A549 (cell line): ENCODE data around the gene OTUD3. TPM values are rescaled to one million over a fixed set of nuclear protein-coding genes. Genes with fewer than 3 reads are reported as not detected.

Experiments used
- ATAC-seq, 2 experiments: fragments of 200-7000 bp in 1 of 2; fragments of >200 bp in 1 of 2; cut with Nextera tagmentation in 1 of 2; cut with Tn5 transposase in 1 of 2; 3 replicates each; pipeline versions ENCODE4 v1.8.0 to v1.9.1; 2018 to 2020; ENCODE audit warnings: mild to moderate bottlenecking in 1 of 2, moderate library complexity in 1 of 2
- CTCF ChIA-PET: fragments of 300-600 bp; sonication (Branson Sonifier 250); formaldehyde crosslinking; extraction: SDS; loops from one replicate; lab custom pipeline; 2021; ENCODE audit warnings: antibody characterized with exemption, inconsistent platforms; lab: Yijun Ruan, JAX
- POLR2A ChIA-PET: fragments of 350-600 bp; formaldehyde crosslinking; extraction: SDS; loops from one replicate; lab custom pipeline; 2021; ENCODE audit warnings: antibody characterized with exemption, inconsistent platforms; lab: Yijun Ruan, JAX
- DNase-seq, 2 experiments: peaks; one replicate each; pipeline versions ENCODE4 v3.0.0 to v3.0.0-alpha.2; 2011 to 2016; ENCODE audit warnings: low read depth in 1 of 2, low spot score in 1 of 2
- FAIRE-seq: peaks from 2 replicates; lab custom pipeline; 2011; peaks lifted over from hg19 to GRCh38; lab: Jason Lieb, UNC
- H3K27ac ChIP-seq, 2 experiments: fragments of >200 bp; sonication (Bioruptor Twin); formaldehyde crosslinking; 3 replicates each; pipeline ENCODE4 v1.5.1; 2016 to 2017
- H3K4me1 ChIP-seq: fragments of >200 bp; sonication (Bioruptor Twin); formaldehyde crosslinking; 3 replicates; pipeline ENCODE4 v1.6.1; 2016
- H3K4me2 ChIP-seq: fragments of >200 bp; sonication (Bioruptor Twin); formaldehyde crosslinking; 3 replicates; pipeline ENCODE4 v1.6.1; 2016
- H3K4me3 ChIP-seq: fragments of >200 bp; sonication (Bioruptor Twin); formaldehyde crosslinking; 3 replicates; pipeline ENCODE4 v1.5.1; 2016
- H3K9me3 ChIP-seq: fragments of >200 bp; sonication (Bioruptor Twin); formaldehyde crosslinking; 3 replicates; pipeline ENCODE4 v1.6.1; 2016
- CBX8 ChIP-seq: fragments of 200-600 bp; sonication (generic); IDR thresholded peaks from 2 replicates; pipeline ENCODE4 v1.6.1; 2016
- CHD2 ChIP-seq: fragments of 150-350 bp; IDR thresholded peaks from 2 replicates; pipeline ENCODE4 v1.6.1; 2014; ENCODE audit warnings: low read length; ENCODE audit not compliant: partially characterized antibody
- EHMT2 ChIP-seq: fragments of 200-600 bp; sonication (generic); IDR thresholded peaks from 2 replicates; pipeline ENCODE4 v1.6.1; 2016; ENCODE audit warnings: antibody characterized with exemption, low read depth, mild to moderate bottlenecking, moderate library complexity
- FOSL2 ChIP-seq, 2 experiments: fragments of 450-650 bp in 1 of 2; fragments of >200 bp in 1 of 2; sonication (Bioruptor Twin) in 1 of 2; formaldehyde crosslinking; IDR thresholded peaks; 2 replicates each; pipeline versions ENCODE4 v1.5.0 to v1.6.1; 2016 to 2020; ENCODE audit warnings: mild to moderate bottlenecking in 1 of 2, moderate library complexity in 1 of 2
- GATA3 ChIP-seq: IDR thresholded peaks from 2 replicates; pipeline ENCODE4 v1.6.1; 2012; ENCODE audit warnings: borderline replicate concordance
- HOXA7 ChIP-seq: fragments of 250-450 bp; sonication (Bioruptor Pico); IDR thresholded peaks from 2 replicates; pipeline ENCODE4 v1.5.0; 2020; ENCODE audit warnings: mild to moderate bottlenecking, moderate library complexity
- HOXB13 ChIP-seq: fragments of 250-450 bp; sonication (Bioruptor Pico); IDR thresholded peaks from 2 replicates; pipeline ENCODE4 v1.5.0; 2020; ENCODE audit warnings: low read depth, mild to moderate bottlenecking, moderate library complexity
- HOXB5 ChIP-seq: fragments of 250-450 bp; sonication (Bioruptor Pico); IDR thresholded peaks from 2 replicates; pipeline ENCODE4 v1.5.0; 2020; ENCODE audit warnings: mild to moderate bottlenecking, moderate library complexity
- JUN ChIP-seq, 2 experiments: fragments of >200 bp; sonication (Bioruptor Twin); formaldehyde crosslinking; IDR thresholded peaks; 2 replicates in 1 of 2; 3 replicates in 1 of 2; pipeline ENCODE4 v1.6.1; 2016 to 2017
- JUNB ChIP-seq: fragments of >200 bp; sonication (Bioruptor Twin); formaldehyde crosslinking; IDR thresholded peaks from 2 replicates; pipeline ENCODE4 v1.6.1; 2016
- KDM1A ChIP-seq: fragments of 200-600 bp; sonication (generic); IDR thresholded peaks from 2 replicates; pipeline ENCODE4 v1.6.1; 2016; ENCODE audit warnings: low read depth, mild to moderate bottlenecking
- KDM5A ChIP-seq: fragments of 200-600 bp; sonication (generic); IDR thresholded peaks from 2 replicates; pipeline ENCODE4 v1.6.1; 2016; ENCODE audit warnings: antibody characterized with exemption, mild to moderate bottlenecking
- NR3C1 ChIP-seq: fragments of >200 bp; sonication (Bioruptor Twin); formaldehyde crosslinking; IDR thresholded peaks from 3 replicates; pipeline ENCODE4 v1.6.1; 2017
- POLR2AphosphoS2 ChIP-seq: conservative IDR thresholded peaks from 2 replicates; pipeline ENCODE4 v1.6.1; 2012; ENCODE audit warnings: low read length, improper control_type of control experiment, inconsistent platforms
- RAD21 ChIP-seq, 2 experiments: fragments of >200 bp in 1 of 2; sonication (Bioruptor Twin) in 1 of 2; formaldehyde crosslinking in 1 of 2; IDR thresholded peaks in 1 of 2; conservative IDR thresholded peaks in 1 of 2; 2 replicates in 1 of 2; 3 replicates in 1 of 2; pipeline ENCODE4 v1.6.1; 2012 to 2018; ENCODE audit warnings: inconsistent platforms in 1 of 2
- RCOR1 ChIP-seq: fragments of 150-350 bp; IDR thresholded peaks from 2 replicates; pipeline ENCODE4 v1.6.1; 2014; ENCODE audit warnings: antibody characterized with exemption, low read length, low read depth
- TFCP2L1 ChIP-seq: fragments of 250-450 bp; sonication (Bioruptor Pico); IDR thresholded peaks from 2 replicates; pipeline ENCODE4 v1.5.0; 2021; ENCODE audit warnings: mild to moderate bottlenecking
- ZFP36 ChIP-seq: fragments of 450-650 bp; IDR thresholded peaks from 2 replicates; pipeline ENCODE4 v1.6.1; 2014; ENCODE audit warnings: borderline replicate concordance; ENCODE audit not compliant: partially characterized antibody
- ZSCAN20 ChIP-seq: fragments of 250-450 bp; sonication (Bioruptor Pico); IDR thresholded peaks from 2 replicates; pipeline ENCODE4 v1.8.0; 2022; ENCODE audit warnings: mild to moderate bottlenecking, moderate library complexity
- WGBS: methylation state at CpG from one replicate; pipeline ENCODE4 v1.1.6; 2017; ENCODE audit errors: missing lambda C conversion rate; 5-methylcytosine and 5-hydroxymethylcytosine counted together
- polyA plus RNA-seq, 4 experiments: library from polyadenylated mRNA; depleted of rRNA in 3 of 4; stranded (reverse); fragments of >200 nt; fragmentation: RNase III in 1 of 4; extraction: RNeasy Plus Mini Kit Qiagen cat#74134 plus additional on column Dnase treatment in 1 of 4; gene quantifications; 2 replicates in 3 of 4; 3 replicates in 1 of 4; pipeline ENCODE4 v1.2.3, GENCODE V29; 2011 to 2017
- TF ChIP-seq, protein P1 (sequence below): fragments of 250-450 bp; sonication (Bioruptor Pico); IDR thresholded peaks from 2 replicates; pipeline ENCODE4 v1.5.0; 2020; ENCODE audit warnings: low read depth, mild to moderate bottlenecking, moderate library complexity
- TF ChIP-seq, protein P2 (sequence below): fragments of 150-350 bp; IDR thresholded peaks from 2 replicates; pipeline ENCODE4 v1.6.1; 2014; ENCODE audit warnings: low read depth, mild to moderate bottlenecking, low read length
- TF ChIP-seq, protein P3 (sequence below): IDR thresholded peaks from 2 replicates; pipeline ENCODE4 v1.6.1; 2012
- TF ChIP-seq, protein P4 (sequence below): fragments of 250-450 bp; sonication (Bioruptor Pico); IDR thresholded peaks from 2 replicates; pipeline ENCODE4 v1.5.0; 2021; ENCODE audit warnings: mild to moderate bottlenecking, moderate library complexity, borderline replicate concordance
- TF ChIP-seq, protein P5 (sequence below): IDR thresholded peaks from 2 replicates; pipeline ENCODE4 v1.6.1; 2012; ENCODE audit warnings: low read depth, borderline replicate concordance

OTUD3 gene
- polyA plus RNA-seq, 2 of the 4 experiments (the other 2 are of a cell fraction) = 3.5 to 4.9 TPM

DNA sequence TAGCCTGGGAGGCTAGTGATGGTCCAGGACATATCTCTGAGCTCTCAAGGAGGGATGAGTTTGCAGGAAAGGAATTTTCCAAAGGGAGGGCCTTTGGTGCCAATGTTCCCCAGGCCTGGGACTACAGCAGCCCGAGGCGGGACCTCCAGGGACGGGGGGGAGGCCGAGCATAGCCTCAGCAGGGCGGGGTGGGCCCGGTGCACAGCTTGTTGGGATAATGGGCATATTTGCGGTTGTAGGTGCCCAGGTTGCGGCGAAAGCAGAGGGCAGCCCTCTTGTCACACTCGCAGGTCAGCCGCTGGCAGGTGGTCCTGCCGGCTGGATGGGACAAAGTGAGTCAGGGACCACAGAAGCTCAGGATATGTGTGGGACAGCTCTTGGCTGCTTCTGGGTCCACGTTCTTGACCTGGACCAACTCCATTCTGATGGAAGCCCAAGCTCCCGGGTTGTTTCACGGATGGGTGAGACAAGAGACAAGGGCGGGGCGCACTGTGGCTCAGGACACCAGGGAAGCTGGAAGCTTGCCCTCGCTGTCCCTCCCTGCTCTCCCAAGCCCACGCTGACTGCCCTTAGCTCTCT, 38.0 kb downstream of the OTUD3 start:
- POLR2A ChIA-PET = no interaction called here
- FAIRE-seq (no peak), ATAC-seq (no peak), DNase-seq (no peak)
- no peak overlapping the region for H3K4me2 ChIP-seq
- H3K4me1 ChIP-seq = no peaks in the 10 kb centered on the region
- no peaks in the 10 kb centered on the region for H3K9me3 ChIP-seq
- no peak overlapping the region for H3K27ac ChIP-seq
- 78% methylated on average over 16 of the region's 19 CpGs for WGBS
- TF ChIP-seq EHMT2 (no peak), JUNB (no peak), TFCP2L1 (no peak), JUN (IDR thresholded peaks at IDR 0.05) (no peak), KDM1A (no peak), KDM5A (no peak), CBX8 (no peak), HOXA7 (CRISPR knock-in tag) (no peak), ZFP36 (no peak), NR3C1 (no peak), CHD2 (no peak)
- TF ChIP-seq, protein P1, sequence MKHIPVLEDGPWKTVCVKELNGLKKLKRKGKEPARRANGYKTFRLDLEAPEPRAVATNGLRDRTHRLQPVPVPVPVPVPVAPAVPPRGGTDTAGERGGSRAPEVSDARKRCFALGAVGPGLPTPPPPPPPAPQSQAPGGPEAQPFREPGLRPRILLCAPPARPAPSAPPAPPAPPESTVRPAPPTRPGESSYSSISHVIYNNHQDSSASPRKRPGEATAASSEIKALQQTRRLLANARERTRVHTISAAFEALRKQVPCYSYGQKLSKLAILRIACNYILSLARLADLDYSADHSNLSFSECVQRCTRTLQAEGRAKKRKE (CRISPR knock-in tag) = no peak
- TF ChIP-seq, protein P2, sequence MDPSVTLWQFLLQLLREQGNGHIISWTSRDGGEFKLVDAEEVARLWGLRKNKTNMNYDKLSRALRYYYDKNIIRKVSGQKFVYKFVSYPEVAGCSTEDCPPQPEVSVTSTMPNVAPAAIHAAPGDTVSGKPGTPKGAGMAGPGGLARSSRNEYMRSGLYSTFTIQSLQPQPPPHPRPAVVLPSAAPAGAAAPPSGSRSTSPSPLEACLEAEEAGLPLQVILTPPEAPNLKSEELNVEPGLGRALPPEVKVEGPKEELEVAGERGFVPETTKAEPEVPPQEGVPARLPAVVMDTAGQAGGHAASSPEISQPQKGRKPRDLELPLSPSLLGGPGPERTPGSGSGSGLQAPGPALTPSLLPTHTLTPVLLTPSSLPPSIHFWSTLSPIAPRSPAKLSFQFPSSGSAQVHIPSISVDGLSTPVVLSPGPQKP = no peak
- CTCF ChIA-PET = interaction anchor here (1.1 to 9.8 kb wide), 8 partner anchors 39 to 313 kb away, joined by 3 to 125 read pairs (median 4); partner anchors contain the start of gene OTUD3
- no peak overlapping the region for H3K4me3 ChIP-seq

DNA sequence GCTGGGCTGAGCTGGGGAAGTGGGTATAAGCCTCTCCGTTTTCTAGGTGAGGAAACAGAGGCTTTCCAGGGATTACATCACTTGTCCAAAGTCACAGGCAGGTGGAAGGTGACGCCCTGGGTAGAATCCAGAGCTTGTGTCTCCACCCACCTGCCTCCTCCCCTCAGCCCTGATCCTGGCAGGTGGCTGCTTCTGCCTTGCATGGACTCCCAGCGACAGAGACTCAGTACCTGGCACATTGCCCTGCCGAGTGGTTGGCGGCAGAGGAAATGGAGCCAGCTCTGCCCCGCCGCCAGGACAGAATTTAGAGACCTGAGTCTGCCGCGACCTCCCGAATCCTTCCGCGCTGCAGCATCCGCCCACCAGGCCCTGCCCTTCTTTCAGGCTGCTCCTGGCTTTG, 39.1 kb downstream of the OTUD3 start:
- H3K4me2 ChIP-seq = no peak overlapping the region
- POLR2A ChIA-PET = no interaction called here
- DNase-seq (no peak), ATAC-seq (no peak)
- H3K27ac ChIP-seq = no peak overlapping the region
- no peak overlapping the region for H3K4me3 ChIP-seq
- H3K9me3 ChIP-seq = no peaks in the 10 kb centered on the region
- TF ChIP-seq GATA3 (no peak), HOXA7 (CRISPR knock-in tag) (no peak), KDM5A (no peak), KDM1A (no peak), ZFP36 (no peak), RAD21 (conservative IDR thresholded peaks at IDR 0.05 in 1 of 2, IDR thresholded peaks at IDR 0.05 in 1 of 2) (no peak), HOXB13 (CRISPR knock-in tag) (no peak), FOSL2 (IDR thresholded peaks at IDR 0.05) (no peak), FOSL2 (CRISPR knock-in tag; IDR thresholded peaks at IDR 0.05) (no peak), RCOR1 (no peak), CHD2 (no peak), HOXB5 (CRISPR knock-in tag) (no peak)
- TF ChIP-seq, all 56 proteins: peak for 0
- FAIRE-seq = no peak
- 85% methylated on average over 5 of the region's 13 CpGs for WGBS
- CTCF ChIA-PET = interaction anchor here (1.2 to 9.8 kb wide), 5 partner anchors 12 to 572 kb away, joined by 3 to 125 read pairs (median 4); no protein-coding TSS in a partner anchor
- H3K4me1 ChIP-seq = no peaks in the 10 kb centered on the region

DNA sequence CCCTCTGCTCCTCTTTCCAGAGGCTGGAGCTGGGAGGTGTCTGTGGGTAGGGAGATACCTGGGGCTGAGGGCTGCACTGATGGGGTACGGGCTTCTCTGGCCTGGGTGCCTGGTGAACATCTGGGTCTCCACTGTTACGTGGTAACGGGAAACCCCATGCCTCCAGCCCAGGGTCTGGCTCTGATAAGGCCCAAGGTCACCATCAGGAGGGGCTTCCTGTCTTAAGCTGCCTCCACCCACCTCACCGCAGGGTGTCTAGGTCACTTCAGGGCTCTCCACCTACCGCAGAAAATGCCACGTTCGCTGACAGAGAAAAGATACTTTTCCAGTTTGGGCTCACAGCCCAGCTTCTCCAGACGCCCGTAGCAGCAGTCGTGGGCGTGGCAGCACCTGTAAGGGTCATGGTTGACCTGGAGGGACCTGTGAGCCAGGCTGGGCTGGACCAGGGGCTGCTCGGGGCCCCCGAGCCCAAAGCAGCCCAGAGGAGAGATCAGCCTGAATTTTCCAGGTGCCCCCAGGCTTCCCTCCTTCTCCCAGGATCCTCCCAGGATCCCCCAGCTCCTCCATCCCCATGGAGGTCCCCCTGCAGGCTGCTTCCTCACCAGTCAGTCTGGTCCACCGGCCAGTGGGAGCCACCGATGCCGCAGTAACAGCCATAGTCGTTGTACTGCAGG, 40.0 kb downstream of the OTUD3 start:
- H3K4me2 ChIP-seq = no peak overlapping the region
- ChIA-PET POLR2A (no interaction called here), CTCF (interaction anchor here (1.2 to 9.8 kb wide), 4 partner anchors 13 to 571 kb away, joined by 3 to 125 read pairs (median 4); no protein-coding TSS in a partner anchor)
- WGBS = 40% methylated on average over 8 of the region's 17 CpGs
- FAIRE-seq = no peak
- DNase-seq = no peak
- H3K27ac ChIP-seq = no peak overlapping the region
- no peaks in the 10 kb centered on the region for H3K9me3 ChIP-seq
- H3K4me1 ChIP-seq = no peaks in the 10 kb centered on the region
- TF ChIP-seq ZSCAN20 (CRISPR knock-in tag) = no peak
- TF ChIP-seq, protein P3, sequence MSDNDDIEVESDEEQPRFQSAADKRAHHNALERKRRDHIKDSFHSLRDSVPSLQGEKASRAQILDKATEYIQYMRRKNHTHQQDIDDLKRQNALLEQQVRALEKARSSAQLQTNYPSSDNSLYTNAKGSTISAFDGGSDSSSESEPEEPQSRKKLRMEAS = no peak
- TF ChIP-seq POLR2AphosphoS2 = no peak
- no peak for TF ChIP-seq KDM1A
- TF ChIP-seq, protein P4, sequence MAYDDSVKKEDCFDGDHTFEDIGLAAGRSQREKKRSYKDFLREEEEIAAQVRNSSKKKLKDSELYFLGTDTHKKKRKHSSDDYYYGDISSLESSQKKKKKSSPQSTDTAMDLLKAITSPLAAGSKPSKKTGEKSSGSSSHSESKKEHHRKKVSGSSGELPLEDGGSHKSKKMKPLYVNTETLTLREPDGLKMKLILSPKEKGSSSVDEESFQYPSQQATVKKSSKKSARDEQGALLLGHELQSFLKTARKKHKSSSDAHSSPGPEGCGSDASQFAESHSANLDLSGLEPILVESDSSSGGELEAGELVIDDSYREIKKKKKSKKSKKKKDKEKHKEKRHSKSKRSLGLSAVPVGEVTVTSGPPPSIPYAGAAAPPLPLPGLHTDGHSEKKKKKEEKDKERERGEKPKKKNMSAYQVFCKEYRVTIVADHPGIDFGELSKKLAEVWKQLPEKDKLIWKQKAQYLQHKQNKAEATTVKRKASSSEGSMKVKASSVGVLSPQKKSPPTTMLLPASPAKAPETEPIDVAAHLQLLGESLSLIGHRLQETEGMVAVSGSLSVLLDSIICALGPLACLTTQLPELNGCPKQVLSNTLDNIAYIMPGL (CRISPR knock-in tag) = no peak
- TF ChIP-seq RCOR1 = no peak
- TF ChIP-seq CBX8 = no peak
- TF ChIP-seq, protein P5, sequence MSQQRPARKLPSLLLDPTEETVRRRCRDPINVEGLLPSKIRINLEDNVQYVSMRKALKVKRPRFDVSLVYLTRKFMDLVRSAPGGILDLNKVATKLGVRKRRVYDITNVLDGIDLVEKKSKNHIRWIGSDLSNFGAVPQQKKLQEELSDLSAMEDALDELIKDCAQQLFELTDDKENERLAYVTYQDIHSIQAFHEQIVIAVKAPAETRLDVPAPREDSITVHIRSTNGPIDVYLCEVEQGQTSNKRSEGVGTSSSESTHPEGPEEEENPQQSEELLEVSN = no peak
- no peak; a peak in 1 of 6 replicates for ATAC-seq
- no peak overlapping the region for H3K4me3 ChIP-seq
